DMS53 (cell line): Measurements from ENCODE around the gene GSTT2B.
"Not testable (repeated sequence)": the region's sequence is repeated elsewhere in the genome, so short reads cannot be mapped to it uniquely, and the experiment has no call there.

ENCODE experiments used
- DNase-seq: peaks from one replicate; lab custom pipeline; 2025; lab: John Stamatoyannopoulos, UW

GSTT2B gene

DNA sequence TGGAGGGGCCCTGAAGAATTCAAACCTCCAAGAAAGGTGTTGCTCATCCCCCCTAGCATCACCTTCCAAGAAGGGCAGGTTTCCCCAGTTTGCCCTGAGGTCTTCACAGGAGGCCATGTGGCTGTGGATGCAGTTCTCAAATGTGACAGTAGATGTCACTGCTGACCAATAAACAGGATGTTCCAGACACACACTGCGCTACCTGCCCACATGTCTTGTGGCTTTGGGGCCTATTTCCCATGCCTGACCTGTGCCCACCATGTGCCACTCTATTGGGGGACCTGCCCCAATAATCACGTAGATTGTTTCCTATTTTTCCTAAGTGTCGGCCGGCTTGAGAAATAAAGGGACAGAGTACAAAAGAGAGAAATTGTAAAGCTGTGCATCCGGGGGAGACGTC lies 23.4 kb upstream of the GSTT2B start:
- no peak for DNase-seq

DNA sequence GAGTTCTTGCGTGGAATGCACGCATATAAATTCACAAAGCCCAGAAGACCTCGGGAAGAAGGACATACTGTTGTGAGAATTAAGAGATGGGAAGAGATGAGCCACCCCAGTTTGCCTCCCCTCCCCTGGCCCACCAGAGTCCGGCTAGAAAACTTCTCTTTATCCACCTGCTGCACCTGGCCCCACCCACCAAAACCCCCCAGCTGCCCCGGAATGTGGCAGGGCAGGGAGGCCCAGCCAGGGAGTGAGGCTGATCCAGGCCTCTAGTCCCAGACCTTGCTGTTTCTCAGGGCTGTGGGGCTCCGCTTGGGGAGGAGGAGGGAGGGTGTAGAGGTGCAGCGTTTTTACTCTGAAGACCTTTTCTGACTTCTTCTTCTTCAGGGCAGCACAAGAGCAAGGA lies 19.6 kb upstream of the GSTT2B start:
- not testable (repeated sequence) for DNase-seq

DNA sequence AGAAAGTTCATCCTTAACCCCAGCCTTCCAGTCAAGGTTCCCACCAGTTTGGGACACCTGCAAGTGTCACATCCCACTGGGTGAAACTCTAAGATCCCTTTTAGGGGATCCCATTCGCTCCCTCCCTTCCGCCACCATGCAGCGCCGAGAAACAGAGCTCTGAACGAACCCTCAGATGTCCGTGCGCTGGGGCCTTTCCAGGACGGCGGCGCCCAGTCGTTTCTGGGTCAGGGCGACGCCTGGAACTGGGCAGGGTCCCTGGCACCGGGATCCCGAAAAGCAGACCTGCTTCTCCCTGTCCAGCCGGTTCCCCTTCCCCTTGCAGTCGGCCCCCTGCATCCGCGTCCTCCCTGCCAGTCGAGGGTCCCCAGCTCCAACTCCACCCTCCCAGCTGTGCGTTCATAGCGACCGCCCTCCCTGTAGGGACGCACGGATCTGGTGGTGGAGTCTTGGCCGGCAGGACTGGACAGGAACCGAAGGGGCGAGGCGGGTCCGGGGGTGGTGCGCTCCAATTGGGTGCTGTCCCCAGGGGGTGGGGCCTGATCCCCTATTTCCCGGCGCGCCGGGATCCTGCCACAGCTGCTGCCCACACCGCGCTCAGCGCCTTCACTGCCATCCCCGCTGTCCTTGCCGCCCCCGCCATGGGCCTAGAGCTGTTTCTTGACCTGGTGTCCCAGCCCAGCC lies 18.7 kb upstream of the GSTT2B start, which contains the start of gene GSTT2:
Gene GSTT2, plus strand, starts transcription at position 578 of the 684 bp plus-strand sequence.
- DNase-seq = not testable (repeated sequence)

DNA sequence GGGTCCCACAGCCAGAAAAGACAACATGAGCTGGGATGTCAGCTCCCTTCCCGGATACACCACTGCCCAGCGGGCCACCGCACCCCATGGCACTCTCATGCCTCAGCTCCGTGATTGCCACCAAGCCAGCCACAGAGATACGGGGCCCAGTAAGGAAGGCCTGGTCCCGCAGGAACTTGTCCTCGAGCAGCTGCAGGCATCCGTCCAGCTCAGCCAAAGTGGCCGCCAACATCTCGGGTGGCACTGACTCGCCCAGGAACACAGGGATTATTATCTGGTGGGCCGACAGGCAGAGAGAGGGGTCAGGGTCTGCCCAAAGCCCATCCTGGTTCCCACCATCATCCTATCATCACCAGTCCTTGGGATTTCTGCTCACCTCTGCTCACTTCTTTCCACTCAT lies 16.3 kb upstream of the GSTT2B start:
- DNase-seq = not testable (repeated sequence)

DNA sequence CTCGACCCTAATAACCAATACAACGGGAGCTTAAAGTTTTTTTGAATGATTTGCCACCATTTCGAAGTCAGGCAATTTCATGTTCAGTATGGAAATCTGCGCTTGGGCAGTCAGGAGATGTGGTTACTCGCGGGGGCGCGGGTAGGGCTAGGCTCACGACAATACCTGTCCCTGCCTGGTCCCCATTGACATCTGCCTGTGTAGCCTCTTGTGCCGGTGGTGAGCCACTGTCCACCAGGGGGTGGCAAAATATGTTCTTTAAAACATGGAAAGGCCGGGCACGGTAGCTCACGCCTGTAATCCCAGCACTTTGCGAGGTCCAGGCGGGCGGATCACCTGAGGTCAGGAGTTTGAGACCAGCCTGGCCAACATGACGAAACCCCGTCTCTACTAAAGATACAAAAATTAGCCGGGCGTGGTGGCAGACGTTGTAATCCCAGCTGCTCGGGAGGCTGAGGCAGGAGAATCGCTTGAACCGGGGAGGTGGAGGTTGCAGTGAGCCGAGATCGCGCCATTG lies 13.9 kb upstream of the GSTT2B start:
- DNase-seq = not testable (repeated sequence)

DNA sequence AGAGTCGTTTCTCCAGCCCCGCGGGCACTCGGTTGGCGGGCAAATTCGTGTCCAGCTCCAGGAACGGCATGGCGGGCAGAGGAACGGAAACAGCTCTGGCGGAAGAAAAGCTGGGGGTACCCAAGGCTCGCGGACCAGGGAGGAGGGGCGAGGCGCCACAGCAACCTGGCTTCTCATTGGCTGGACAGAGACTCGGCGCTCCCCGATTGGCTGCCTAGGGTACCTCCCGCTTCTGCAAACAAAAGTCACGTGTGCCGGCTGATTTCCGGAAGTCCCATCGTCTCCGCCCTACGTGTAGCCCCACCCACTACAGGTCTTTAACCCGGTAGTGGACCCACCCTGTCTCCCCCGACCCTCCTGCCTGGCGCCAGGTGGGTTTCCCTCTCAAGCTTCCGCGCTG lies 13.3 kb upstream of the GSTT2B start, which contains the start of gene DDT:
Gene DDT, minus strand, starts transcription at position 97 of the 400 bp plus-strand sequence. Its CDS starts 27 bp downstream, at position 70.
- DNase-seq = not testable (repeated sequence)

DNA sequence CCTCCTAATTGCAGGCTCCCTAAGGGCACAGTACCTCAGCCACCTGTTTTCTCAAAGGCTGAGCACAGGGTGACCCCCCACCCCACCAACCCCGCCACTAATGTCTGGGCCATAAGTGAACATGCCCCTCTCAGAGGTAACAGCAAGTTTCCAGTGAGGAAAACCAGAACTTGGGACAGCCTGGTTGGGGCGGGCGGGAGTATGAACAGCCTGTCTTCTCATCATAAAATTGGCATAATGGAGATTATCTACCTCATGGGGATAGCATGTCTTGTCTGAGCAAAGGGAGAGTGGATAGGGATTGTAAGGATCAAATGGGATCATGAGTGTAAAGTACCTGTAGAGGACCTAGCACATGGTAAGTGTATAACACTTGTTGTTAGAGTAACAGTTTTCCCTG lies 10.9 kb upstream of the GSTT2B start:
- not testable (repeated sequence) for DNase-seq

DNA sequence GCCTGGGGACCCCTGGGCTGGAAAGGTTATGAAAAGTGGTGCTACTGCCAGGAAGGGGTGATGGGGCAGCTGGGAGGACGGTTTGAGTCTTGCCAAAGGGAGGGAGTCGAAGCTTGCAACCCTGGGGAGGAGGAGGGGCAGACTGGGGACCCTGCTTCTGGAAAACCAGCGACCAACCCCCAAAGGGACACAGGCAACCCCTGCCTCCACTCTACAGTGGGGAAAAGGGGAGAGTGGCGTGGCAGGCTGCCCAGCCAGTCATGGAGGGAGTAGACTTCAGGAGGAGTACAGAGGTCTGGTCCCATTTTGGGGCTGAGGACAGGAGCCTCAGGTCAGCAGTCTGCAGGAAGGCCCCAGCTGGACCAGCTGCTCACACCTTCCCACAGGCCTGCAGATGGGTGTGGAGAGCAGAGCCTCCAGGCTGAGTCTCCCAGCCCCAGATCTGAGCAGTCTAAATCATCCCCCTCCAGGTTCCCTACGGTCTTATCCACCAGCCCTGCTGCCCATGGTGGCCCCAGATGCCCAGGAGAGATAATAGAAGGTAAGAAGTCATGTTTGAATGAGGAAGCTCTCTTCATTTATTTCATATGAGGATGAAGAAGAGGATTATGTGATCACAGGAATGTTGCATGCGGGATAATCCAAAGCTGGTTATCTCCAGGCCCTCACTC lies 10.0 kb upstream of the GSTT2B start:
- no peak for DNase-seq

DNA sequence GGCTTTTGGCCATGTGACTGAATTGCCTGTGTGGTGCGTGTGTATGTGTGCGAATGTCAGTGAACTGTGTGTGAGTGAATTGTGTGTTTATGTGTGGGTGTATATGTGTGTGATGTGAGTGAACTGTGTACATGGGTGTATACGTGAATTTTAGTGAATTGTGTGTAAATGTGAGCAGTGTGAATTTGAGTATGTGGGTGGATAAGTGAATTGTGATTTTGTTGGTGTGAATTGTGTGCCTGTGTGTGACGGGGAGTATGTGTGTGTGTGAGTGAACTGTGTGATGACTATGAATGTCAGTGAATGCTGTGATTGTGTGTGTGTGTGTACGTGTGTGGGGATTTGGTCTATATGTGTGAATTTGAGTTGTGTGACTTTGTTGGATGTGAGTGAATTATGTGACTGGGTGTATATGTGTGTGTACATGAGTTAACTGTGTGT lies 9.2 kb upstream of the GSTT2B start:
- DNase-seq = no peak

DNA sequence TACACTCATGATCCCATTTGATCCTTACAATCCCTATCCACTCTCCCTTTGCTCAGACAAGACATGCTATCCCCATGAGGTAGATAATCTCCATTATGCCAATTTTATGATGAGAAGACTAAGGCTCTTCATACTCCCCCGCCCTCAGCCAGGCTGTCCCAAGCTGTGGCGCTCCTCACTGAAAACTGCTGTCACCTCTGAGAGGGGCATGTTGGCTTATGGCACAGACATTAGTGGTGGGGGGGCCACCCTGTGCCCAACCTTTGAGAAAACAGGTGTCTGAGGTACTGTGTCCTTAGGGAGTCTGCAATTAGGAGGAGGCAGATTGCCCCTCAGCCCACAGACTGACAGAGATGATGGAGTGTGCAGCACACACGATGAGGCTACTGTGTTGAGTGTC lies 8.1 kb upstream of the GSTT2B start:
- no peak for DNase-seq

DNA sequence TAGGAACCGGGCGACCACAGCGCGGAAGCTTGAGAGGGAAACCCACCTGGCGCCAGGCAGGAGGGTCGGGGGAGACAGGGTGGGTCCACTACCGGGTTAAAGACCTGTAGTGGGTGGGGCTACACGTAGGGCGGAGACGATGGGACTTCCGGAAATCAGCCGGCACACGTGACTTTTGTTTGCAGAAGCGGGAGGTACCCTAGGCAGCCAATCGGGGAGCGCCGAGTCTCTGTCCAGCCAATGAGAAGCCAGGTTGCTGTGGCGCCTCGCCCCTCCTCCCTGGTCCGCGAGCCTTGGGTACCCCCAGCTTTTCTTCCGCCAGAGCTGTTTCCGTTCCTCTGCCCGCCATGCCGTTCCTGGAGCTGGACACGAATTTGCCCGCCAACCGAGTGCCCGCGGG lies 5.6 kb upstream of the GSTT2B start, which contains the start of gene DDTL:
Gene DDTL, plus strand, starts transcription at position 321 of the 400 bp plus-strand sequence. Its CDS starts 27 bp downstream, at position 348.
- DNase-seq = not testable (repeated sequence)

DNA sequence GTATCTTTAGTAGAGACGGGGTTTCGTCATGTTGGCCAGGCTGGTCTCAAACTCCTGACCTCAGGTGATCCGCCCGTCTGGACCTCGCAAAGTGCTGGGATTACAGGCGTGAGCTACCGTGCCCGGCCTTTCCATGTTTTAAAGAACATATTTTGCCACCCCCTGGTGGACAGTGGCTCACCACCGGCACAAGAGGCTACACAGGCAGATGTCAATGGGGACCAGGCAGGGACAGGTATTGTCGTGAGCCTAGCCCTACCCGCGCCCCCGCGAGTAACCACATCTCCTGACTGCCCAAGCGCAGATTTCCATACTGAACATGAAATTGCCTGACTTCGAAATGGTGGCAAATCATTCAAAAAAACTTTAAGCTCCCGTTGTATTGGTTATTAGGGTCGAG lies 5.1 kb upstream of the GSTT2B start:
- DNase-seq = not testable (repeated sequence)

DNA sequence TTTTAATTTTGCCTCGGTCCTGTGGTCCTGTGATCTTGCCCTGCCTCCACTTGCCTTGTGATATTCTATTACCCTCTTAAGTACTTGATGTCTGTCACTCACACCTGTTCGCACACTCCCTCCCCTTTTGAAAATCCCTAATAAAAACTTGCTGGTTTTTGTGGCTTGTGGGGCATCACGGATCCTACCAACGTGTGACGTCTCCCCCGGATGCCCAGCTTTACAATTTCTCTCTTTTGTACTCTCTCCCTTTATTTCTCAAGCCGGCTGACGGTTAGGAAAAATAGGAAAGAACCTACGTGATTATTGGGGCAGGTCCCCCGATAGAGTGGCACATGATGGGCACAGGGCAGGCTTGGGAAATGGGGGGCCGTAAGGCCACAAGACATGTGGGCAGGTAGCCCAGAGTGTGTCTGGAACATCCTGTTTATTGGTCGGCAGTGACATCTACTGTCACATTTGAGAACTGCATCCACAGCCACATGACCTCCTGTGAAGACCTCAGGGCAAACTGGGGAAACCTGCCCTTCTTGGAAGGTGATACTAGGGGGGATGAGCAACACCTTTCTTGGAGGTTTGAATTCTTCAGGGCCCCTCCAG lies 4.6 kb downstream of the GSTT2B start:
- peak; percentile 57 for DNase-seq

DNA sequence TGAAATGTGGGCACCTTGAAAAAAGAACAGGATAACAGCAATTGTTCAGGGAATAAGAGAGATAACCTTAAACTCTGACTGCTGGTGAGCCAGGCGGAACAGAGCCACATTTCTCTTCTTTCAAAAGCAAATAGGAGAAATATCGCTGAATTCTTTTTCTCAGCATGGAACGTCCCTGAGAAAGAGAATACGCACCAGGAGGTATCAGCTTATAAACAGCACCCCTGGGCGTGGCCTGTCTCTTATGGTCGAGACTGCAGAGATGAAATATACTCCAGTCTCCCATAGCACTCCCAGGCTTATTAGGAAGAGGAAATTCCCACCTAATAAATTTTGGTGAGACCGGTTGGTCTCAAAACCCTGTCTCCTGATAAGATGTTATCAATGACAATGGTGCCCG lies 5.1 kb downstream of the GSTT2B start:
- not testable (repeated sequence) for DNase-seq

DNA sequence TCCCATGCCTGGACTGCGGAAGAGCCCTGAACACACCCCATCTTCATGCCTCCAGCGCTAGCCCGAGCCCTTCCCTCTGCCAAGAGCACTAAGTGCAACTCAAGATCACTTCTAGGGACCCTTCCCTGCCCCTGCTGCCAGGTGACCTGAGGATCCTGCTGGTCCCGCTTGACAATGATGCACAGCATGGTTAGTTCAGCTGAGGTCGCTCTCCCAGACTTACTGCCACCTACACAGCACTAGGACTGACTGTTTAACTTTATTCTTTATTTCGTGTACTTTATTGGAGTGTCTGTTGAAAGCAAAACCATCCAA lies 6.0 kb downstream of the GSTT2B start:
- not testable (repeated sequence) for DNase-seq

DNA sequence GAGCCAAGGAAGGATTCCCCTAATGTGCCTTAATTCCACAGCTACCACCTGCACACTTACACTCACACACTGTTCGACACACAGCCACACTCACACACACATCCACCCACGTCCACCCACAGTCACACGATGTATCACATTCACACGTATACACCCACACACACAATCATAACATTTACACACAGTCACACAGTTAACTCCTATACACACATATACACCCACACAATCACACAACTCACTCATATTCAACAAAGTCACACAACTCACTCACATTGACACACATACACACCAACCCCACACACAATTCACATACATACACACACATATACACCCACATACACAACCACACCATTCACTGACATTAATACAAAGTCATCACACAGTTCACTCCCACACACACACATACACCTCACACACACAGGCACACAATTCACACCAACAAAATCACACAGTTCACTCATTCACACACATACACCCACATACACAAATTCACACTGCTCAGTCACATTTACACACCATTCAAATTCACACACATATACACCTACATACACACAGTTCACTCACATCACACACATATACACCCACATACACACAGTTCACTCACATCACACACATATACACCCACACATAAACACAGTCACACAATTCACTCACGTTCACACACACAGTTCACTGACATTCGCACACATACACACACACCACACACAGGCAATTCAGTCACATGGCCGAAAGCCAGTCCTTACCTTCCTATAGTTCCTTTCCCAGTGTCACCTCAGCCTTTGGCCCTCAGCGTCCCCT lies 6.6 kb downstream of the GSTT2B start:
- not testable (repeated sequence) for DNase-seq

DNA sequence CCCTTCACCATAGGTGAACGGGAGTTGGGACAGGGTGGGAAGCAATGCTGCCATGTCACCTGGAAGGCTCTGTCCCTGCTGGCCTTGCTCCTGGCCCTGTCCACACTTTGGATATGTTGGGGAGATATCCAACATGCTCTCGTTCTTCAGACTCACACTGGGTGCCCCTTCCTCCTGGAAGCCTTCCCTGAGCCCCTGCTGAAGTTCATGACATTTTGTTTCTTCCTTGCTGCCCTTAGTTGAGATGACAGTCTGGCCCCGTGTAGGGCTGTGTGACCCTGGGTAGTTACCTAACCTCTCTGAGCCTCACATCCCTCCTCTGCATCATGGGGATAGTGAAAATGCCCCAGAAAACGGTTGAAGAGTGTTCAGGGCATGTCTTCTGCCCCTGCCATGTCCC lies 7.5 kb downstream of the GSTT2B start:
- not testable (repeated sequence) for DNase-seq

DNA sequence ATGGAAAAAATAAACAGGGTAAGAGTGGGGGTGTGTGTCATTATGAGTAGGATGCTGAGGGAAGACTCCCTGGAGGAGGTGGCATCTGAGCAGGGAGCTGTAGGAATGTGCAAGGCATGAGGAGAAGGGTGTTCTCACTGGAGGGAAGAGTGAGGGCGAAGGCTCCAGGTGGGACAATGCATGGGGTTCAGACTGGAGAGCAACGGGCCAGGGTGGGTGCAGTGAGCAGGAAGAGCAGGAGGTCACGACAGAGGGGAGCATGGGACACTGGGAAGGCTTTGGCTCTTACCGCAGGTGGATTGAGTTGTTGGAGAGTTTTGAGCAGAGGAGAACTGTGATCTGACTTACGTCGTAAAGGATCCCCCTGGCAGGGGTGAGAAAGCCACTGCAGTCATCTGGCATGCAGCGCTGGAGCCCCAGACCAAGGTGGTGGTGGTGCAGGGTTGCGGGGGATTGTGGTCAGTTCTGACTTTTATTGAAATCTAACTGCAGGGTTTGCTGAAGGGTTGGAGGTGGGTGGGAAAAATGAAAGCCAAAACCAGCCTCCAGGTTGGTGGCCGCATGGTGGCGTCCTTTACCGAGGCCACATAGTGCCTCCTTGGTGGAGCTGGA lies 8.1 kb downstream of the GSTT2B start:
- not testable (repeated sequence) for DNase-seq

DNA sequence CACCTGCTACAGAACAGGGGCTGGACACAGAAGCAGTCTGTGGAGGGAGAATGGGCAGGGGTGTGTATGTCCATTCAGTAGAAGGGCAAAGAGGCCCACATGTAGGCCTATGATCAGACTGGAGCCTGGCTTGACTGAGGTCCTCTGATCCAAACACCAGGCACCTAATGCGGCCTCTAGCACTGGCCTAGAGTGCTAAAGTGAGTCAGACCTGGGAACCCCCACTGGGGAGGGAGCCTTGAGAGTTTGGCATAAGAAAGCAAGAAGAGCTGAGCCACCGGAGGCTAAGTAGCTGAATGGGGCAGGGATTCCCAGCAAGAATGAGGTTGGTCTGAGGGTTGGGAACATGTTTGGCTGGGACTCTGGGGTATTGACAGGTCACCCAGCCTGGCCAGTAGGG lies 9.6 kb downstream of the GSTT2B start:
- DNase-seq = not testable (repeated sequence)

DNA sequence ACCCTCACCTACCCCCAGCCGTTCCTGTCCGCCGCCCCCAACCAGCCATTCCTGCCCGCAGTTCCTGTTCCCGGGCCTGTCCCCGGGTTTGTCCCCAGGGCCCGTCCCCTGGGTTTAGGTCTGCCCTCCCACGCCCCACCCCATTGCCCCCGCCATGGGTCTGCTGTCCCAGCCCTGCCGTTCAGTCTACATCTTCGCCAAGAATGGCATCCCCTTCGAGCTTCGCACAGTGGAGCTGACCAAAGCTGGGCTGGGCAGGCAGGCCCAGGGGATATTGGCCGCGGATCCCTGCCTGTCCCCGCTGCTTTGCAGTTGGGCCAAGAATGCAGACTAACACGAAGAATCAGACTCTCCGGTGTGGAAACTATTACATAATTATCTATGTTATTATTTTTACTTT lies 11.2 kb downstream of the GSTT2B start:
- not testable (repeated sequence) for DNase-seq

DNA sequence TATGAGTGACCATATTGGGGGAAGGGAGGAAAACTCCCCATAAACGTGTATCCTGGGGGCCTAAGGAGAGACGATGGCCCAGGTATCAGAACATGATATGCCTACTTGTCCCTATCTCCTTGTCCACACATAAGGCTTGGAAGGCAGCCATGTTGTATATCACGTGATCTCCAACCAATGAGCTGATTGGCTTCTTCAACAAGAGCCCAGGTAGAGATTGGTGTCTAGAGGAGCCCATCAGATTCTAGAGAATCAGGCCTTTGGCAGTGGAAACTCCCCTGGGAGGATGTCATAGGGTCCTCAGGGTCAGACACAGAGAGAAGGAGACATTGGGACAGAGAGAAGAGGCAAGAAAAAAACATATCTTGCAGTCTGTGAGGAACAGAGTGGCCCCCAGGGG lies 13.6 kb downstream of the GSTT2B start:
- DNase-seq = not testable (repeated sequence)
